ENCODE measurements around the gene SLC19A1. TPM values are rescaled to one million over a fixed set of nuclear protein-coding genes. Genes with fewer than 3 reads are reported as not detected.

Gene SLC19A1
- total RNA-seq, 1 donor from 2014 or later, result 6.5 TPM

DNA sequence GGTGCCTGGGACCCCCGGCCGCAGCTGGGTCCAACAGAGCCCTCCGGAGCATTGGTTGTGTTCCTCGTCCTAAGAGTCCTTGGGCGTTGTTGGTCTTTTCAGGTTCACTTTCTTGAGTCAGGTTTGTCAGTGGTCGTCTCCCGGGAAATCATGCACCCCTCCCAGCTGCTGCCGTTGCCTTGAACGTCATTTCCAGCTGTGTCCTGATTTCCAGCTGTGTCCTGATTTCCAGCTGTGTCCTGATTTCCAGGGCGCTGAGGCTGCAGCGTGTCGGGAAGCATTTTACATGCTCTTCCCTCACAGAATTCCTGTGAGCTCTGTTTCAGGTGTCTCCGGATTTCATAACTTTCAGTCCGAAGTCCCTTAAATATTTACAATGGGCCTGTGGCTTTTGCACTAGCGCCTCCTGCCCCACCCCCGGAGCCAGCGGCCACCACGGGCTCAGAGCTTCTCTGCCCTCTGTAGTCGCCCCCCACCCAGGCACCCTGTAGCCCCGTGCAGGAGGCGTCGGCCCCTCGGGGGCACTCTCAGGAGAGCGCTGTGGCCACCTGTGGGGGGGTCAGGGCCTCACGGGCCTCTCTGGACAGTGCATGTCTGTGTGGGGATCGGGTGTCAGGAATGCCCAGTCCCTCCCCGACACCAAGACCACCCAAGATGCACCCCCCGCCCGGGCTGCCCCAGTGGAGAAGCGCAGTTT, 70.6 kb downstream of the SLC19A1 start:
- peak overlapping the region; percentile 46 for H3K4me3 Mint-ChIP-seq (ENCODE audit: unreplicated experiment)
- DNase-seq (ENCODE audit: low spot score), result peak; percentile 70
- peaks cover 13% of the 10 kb centered on the region for H3K36me3 Mint-ChIP-seq (ENCODE audit: low read depth)
- peaks cover 46% of the 10 kb centered on the region for H3K4me1 Mint-ChIP-seq (ENCODE audit: low read depth)
- no peak for TF ChIP-seq CTCF (IDR thresholded peaks at IDR 0.05)
- no peaks in the 10 kb centered on the region for H3K27me3 Mint-ChIP-seq (ENCODE audit: low read depth)
- peak overlapping the region; percentile 97 for H3K27ac Mint-ChIP-seq (ENCODE audit: unreplicated experiment)
- no peaks in the 10 kb centered on the region for H3K9me3 Mint-ChIP-seq (ENCODE audit: low read depth)

DNA sequence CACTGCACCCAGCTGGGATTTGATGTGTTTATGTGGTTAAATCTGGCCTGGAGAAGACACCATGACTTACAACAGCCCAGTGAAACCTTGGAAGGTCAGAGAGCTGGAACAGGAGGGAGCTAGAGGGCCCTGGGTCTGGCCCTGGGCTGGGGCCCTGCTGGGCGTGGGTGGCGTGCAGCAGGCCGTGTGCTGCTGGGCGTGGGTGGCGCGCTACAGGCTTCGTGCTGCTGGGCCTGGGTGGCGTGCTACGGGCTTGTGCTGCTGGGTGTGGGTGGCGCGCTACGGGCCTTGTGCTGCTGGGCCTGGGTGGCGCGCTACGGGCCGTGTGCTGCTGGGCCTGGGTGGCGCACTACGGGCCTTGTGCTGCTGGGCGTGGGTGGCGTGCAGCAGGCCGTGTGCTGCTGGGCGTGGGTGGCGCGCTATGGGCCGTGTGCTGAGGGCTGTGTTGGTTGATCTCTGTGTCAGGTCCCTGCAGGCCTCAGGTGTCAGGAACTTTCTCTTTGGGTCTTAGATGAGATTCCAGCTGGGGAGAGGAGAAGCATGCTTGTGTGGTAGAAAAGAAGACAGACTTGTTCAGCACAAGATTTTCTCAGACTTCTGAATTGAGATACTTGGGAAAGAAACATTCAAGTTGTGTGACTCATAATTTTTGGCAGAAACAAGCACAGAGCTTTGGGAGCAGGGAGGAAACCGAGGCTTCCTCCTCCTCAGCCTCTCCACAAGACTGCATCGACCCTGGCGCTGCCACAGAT, 71.3 kb downstream of the SLC19A1 start:
- peak overlapping the region; percentile 46 for H3K4me3 Mint-ChIP-seq (ENCODE audit: unreplicated experiment)
- H3K27me3 Mint-ChIP-seq (ENCODE audit: low read depth), result no peaks in the 10 kb centered on the region
- DNase-seq (ENCODE audit: low spot score), result peak; percentile 69

DNA sequence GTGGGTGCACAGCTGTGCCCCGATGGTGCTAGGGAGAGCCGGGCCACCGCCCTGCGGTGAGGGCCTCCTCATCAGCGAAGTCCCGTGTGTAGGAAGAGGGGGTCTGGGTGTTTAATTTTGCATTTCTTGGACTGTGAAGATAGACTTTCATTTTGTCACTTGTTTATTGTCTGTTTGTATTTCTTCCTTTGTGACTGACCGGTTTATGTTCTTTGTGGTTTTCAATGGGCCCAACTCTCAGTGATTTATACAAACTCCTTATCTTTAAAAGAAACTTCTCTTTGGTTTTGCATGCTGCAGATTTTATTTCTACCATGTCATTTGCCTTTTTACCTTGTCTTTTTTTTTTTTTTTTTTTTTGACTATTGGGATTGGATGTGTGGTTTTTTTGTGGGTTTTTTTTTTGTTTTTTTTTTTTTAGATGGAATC, 72.1 kb downstream of the SLC19A1 start:
- Mint-ChIP-seq H3K4me1 (ENCODE audit: low read depth) (peaks cover 46% of the 10 kb centered on the region), H3K4me3 (ENCODE audit: unreplicated experiment) (no peak overlapping the region), H3K27me3 (ENCODE audit: low read depth) (no peaks in the 10 kb centered on the region), H3K27ac (ENCODE audit: unreplicated experiment) (peak overlapping the region; percentile 97), H3K36me3 (ENCODE audit: low read depth) (peaks cover 9% of the 10 kb centered on the region), H3K9me3 (ENCODE audit: low read depth) (no peaks in the 10 kb centered on the region)
- DNase-seq (ENCODE audit: low spot score), result peak; percentile 61
- TF ChIP-seq CTCF (IDR thresholded peaks at IDR 0.05), result no peak

More for the DNA sequence above, 71.3 kb downstream of the SLC19A1 start:
- peak; percentile 28 for TF ChIP-seq CTCF (IDR thresholded peaks at IDR 0.05)
- no peaks in the 10 kb centered on the region for H3K9me3 Mint-ChIP-seq (ENCODE audit: low read depth)
- H3K4me1 Mint-ChIP-seq (ENCODE audit: low read depth), result peaks cover 42% of the 10 kb centered on the region
- H3K27ac Mint-ChIP-seq (ENCODE audit: unreplicated experiment), result peak overlapping the region; percentile 97
- peaks cover 9% of the 10 kb centered on the region for H3K36me3 Mint-ChIP-seq (ENCODE audit: low read depth)

GRCh38 chr21:45469273-45470086, 72.8 kb downstream of the SLC19A1 start:
- H3K27me3 Mint-ChIP-seq (ENCODE audit: low read depth), result no peaks in the 10 kb centered on the region
- no peak overlapping the region for H3K4me3 Mint-ChIP-seq (ENCODE audit: unreplicated experiment)

More at GRCh38 chr21:45469273-45470086, 72.8 kb downstream of the SLC19A1 start:
- Mint-ChIP-seq H3K9me3 (ENCODE audit: low read depth) (no peaks in the 10 kb centered on the region), H3K36me3 (ENCODE audit: low read depth) (peaks cover 11% of the 10 kb centered on the region), H3K4me1 (ENCODE audit: low read depth) (peaks cover 46% of the 10 kb centered on the region), H3K27ac (ENCODE audit: unreplicated experiment) (peak overlapping the region; percentile 97)
- DNase-seq (ENCODE audit: low spot score), result no peak
- no peak for TF ChIP-seq CTCF (IDR thresholded peaks at IDR 0.05)
